Bronchial epithelial cell (primary cell): ENCODE results near the gene SHISA5. TPM values are rescaled to one million over a fixed set of nuclear protein-coding genes. Genes with fewer than 3 reads are reported as not detected.

Experiments
- DNase-seq: peaks from one replicate; pipeline ENCODE4 v3.0.0-alpha.2; 2010; ENCODE audit warnings: low read depth
- FAIRE-seq: peaks from 2 replicates; lab custom pipeline; 2011; peaks lifted over from hg19 to GRCh38; lab: Jason Lieb, UNC
- H3K27me3 ChIP-seq: 2 replicates; pipeline ENCODE4 v1.5.1; 2011; ENCODE audit warnings: low read length; ENCODE audit not compliant: control insufficient read depth, insufficient read depth
- H3K36me3 ChIP-seq: 2 replicates; pipeline ENCODE4 v1.5.1; 2011; ENCODE audit warnings: low read length; ENCODE audit not compliant: control insufficient read depth, insufficient read depth
- H3K4me3 ChIP-seq: 2 replicates; pipeline ENCODE4 v1.5.1; 2011; ENCODE audit warnings: mild to moderate bottlenecking, low read depth, low read length, control low read depth
- CTCF ChIP-seq: IDR thresholded peaks from 2 replicates; pipeline ENCODE4 v1.5.1; 2011; ENCODE audit warnings: mild to moderate bottlenecking, moderate library complexity, low read length, control low read depth, inconsistent platforms; ENCODE audit not compliant: insufficient read depth, severe bottlenecking
- total RNA-seq: library from RNA; depleted of rRNA; stranded (reverse); fragments of >200 nt; gene quantifications from 2 replicates; pipeline ENCODE4 v1.2.1, GENCODE V29; 2014

SHISA5 gene
- total RNA-seq, 1 donor from 2014 or later, result 87.1 TPM

- TF ChIP-seq CTCF, result no peak
- no peaks in the 10 kb centered on the region for H3K27me3 ChIP-seq
- no peaks in the 10 kb centered on the region for H3K36me3 ChIP-seq
- no peak for FAIRE-seq
- DNase-seq, result no peak
- H3K4me3 ChIP-seq, result no peak overlapping the region
These were observed 72.5 kb downstream of the SHISA5 start for GRCh38 chr3:48431224-48432029.

DNA sequence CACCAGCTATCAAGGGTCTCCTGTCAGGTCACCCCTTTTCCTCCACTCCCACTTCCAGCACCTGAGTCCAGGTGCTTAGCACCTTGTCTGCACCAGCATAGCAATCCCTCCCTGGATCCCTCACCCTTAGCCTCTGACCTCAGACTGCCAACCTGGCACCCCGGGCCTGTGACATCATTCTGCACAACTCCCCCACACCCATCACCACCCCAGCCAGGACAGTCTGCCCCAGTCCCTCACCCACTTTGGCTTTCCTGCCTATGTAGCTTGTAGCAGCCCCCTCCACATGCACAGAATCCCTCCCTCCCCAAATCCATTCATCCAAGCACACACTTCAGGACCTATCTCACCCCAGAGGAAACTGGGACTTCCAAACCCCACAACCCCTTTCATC, 73.3 kb downstream of the SHISA5 start:
- TF ChIP-seq CTCF, result no peak
- peak overlapping the region; percentile 66 for H3K4me3 ChIP-seq
- FAIRE-seq, result peak; percentile 7
- DNase-seq, result no peak
- no peaks in the 10 kb centered on the region for H3K36me3 ChIP-seq
- no peaks in the 10 kb centered on the region for H3K27me3 ChIP-seq

GRCh38 chr3:48429960-48430707, 73.8 kb downstream of the SHISA5 start, which contains the start of gene PLXNB1:
PLXNB1 (minus strand) TSS chr3:48430086; CDS start chr3:48424611, 5,475 bp downstream.
- no peak for TF ChIP-seq CTCF
- FAIRE-seq (no peak), DNase-seq (peak; percentile 91)
- Histone ChIP-seq H3K36me3 (no peaks in the 10 kb centered on the region), H3K4me3 (peak within 1 kb of the TSS; percentile 66), H3K27me3 (no peaks in the 10 kb centered on the region)

- no peak for TF ChIP-seq CTCF
- peak overlapping the region; percentile 66 for H3K4me3 ChIP-seq
- FAIRE-seq (no peak), DNase-seq (peak; percentile 38)
- H3K27me3 ChIP-seq, result no peaks in the 10 kb centered on the region
- H3K36me3 ChIP-seq, result peaks cover 2% of the 10 kb centered on the region
These were observed 74.5 kb downstream of the SHISA5 start for GRCh38 chr3:48429317-48429959.

DNA sequence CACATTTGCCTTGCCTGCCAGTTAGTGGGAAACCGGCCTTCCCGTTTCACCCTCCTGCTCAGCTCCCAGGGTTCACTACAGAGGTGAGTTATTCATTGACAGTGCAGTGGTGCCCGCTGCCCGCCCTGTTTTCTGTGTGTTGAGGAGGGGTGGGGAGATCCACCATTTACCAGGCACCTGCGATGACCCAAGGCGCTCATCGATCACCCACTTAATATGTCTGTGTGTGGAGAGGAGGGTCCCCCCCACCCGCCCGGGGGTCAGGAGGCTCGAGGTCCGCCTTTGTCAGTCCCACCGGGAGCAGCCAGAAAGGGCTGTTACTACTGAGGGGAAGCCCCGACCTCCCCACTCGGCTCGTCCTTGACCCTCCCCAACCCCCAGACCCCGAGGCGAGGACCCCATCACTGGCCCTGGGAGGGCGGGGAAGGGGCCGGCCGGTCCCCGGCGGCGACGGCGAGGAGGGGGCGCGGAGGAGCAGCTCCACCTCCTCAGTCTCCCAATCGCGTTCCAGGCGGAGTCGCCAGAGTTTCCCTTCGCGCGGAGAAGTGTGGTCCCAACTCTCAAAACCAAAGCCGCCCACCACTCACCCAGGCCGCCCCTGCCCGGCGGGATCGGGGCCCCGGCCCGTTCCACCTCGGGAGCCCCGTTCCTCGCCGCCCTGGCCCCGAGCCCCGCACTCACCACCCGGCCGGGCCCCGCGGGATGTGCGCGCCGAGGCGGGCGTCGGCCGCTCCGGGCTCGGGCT, 75.2 kb downstream of the SHISA5 start:
- Histone ChIP-seq H3K36me3 (peaks cover 9% of the 10 kb centered on the region), H3K27me3 (no peaks in the 10 kb centered on the region), H3K4me3 (peak overlapping the region; percentile 66)
- DNase-seq (no peak), FAIRE-seq (no peak)
- no peak for TF ChIP-seq CTCF
